SK-N-SH (cell line): ENCODE results near the gene LRRFIP2.

Source experiments
- EP300 ChIP-seq, 2 experiments: IDR thresholded peaks; 2 replicates each; pipeline versions ENCODE4 v1.4.0 to v1.6.1; 2012; ENCODE audit warnings: borderline replicate concordance in 1 of 2, low read depth in 1 of 2, low read length in 1 of 2
- GABPA ChIP-seq: IDR thresholded peaks from 2 replicates; pipeline ENCODE4 v1.4.0; 2012; ENCODE audit warnings: low read depth, mild to moderate bottlenecking
- JUND ChIP-seq: IDR thresholded peaks from 2 replicates; pipeline ENCODE4 v1.4.0; 2012
- NFIC ChIP-seq: IDR thresholded peaks from 2 replicates; pipeline ENCODE4 v1.4.0; 2012; ENCODE audit warnings: borderline replicate concordance
- NRF1 ChIP-seq: IDR thresholded peaks from 2 replicates; pipeline ENCODE4 v1.6.1; 2012; ENCODE audit warnings: low read depth, mild to moderate bottlenecking, low read length
- POLR2AphosphoS5 ChIP-seq: IDR thresholded peaks from 2 replicates; pipeline ENCODE4 v1.6.1; 2012; ENCODE audit warnings: low read depth, low read length
- SIN3A ChIP-seq: IDR thresholded peaks from 2 replicates; pipeline ENCODE4 v1.6.1; 2012; ENCODE audit warnings: low read depth, mild to moderate bottlenecking, low read length, moderate library complexity, borderline replicate concordance
- TCF12 ChIP-seq: IDR thresholded peaks from 2 replicates; pipeline ENCODE4 v1.4.0; 2012
- YY1 ChIP-seq: IDR thresholded peaks from 2 replicates; pipeline ENCODE4 v1.4.0; 2012; ENCODE audit warnings: low read depth, mild to moderate bottlenecking
- TF ChIP-seq, protein P1 (sequence below): fragments of 200-600 bp; sonication (generic); IDR thresholded peaks from 2 replicates; pipeline ENCODE4 v1.6.1; 2017; ENCODE audit warnings: antibody characterized with exemption, mild to moderate bottlenecking, moderate library complexity
- TF ChIP-seq, protein P2 (sequence below): IDR thresholded peaks from 2 replicates; pipeline ENCODE4 v1.4.0; 2012; ENCODE audit warnings: low read depth, borderline replicate concordance

DNA sequence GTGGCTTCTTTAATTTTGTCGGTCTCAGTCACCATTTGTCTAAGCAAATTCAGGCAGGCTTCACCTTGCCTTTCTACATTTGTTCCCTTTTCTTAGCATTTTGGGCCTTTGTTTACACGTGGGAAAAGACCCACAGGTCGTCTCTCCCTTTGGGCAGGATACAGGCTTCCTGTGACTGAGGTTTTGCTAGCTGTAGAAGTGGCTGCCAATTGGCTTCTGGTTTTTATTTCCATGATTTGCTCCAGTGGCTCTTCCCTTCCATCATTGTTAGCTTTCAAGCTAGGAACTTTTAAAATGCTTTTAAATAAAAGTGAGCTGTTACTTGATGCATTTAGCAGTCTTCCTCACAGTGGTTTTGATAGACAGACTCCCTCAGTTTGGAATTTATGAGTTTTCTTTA lies 143.8 kb downstream of the LRRFIP2 start:
- TF ChIP-seq, protein P1, sequence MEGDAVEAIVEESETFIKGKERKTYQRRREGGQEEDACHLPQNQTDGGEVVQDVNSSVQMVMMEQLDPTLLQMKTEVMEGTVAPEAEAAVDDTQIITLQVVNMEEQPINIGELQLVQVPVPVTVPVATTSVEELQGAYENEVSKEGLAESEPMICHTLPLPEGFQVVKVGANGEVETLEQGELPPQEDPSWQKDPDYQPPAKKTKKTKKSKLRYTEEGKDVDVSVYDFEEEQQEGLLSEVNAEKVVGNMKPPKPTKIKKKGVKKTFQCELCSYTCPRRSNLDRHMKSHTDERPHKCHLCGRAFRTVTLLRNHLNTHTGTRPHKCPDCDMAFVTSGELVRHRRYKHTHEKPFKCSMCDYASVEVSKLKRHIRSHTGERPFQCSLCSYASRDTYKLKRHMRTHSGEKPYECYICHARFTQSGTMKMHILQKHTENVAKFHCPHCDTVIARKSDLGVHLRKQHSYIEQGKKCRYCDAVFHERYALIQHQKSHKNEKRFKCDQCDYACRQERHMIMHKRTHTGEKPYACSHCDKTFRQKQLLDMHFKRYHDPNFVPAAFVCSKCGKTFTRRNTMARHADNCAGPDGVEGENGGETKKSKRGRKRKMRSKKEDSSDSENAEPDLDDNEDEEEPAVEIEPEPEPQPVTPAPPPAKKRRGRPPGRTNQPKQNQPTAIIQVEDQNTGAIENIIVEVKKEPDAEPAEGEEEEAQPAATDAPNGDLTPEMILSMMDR, result no peak
- no peak for TF ChIP-seq POLR2AphosphoS5
- TF ChIP-seq TCF12, result no peak
- no peak for TF ChIP-seq EP300 (IDR thresholded peaks at IDR 0.05; ENCODE audit: borderline replicate concordance in 1 of 2, low read depth in 1 of 2, low read length in 1 of 2)
- TF ChIP-seq SIN3A, result no peak
- no peak for TF ChIP-seq NRF1
- no peak for TF ChIP-seq JUND
- TF ChIP-seq GABPA, result no peak
- TF ChIP-seq, protein P2, sequence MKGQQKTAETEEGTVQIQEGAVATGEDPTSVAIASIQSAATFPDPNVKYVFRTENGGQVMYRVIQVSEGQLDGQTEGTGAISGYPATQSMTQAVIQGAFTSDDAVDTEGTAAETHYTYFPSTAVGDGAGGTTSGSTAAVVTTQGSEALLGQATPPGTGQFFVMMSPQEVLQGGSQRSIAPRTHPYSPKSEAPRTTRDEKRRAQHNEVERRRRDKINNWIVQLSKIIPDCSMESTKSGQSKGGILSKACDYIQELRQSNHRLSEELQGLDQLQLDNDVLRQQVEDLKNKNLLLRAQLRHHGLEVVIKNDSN, result no peak
- no peak for TF ChIP-seq YY1
- TF ChIP-seq NFIC, result no peak
